Measurements from ENCODE around the gene ITGB7.
A peak's percentile ranks its signal among the peaks of the same experiment; 100 is the strongest.

ITGB7 gene

DNA sequence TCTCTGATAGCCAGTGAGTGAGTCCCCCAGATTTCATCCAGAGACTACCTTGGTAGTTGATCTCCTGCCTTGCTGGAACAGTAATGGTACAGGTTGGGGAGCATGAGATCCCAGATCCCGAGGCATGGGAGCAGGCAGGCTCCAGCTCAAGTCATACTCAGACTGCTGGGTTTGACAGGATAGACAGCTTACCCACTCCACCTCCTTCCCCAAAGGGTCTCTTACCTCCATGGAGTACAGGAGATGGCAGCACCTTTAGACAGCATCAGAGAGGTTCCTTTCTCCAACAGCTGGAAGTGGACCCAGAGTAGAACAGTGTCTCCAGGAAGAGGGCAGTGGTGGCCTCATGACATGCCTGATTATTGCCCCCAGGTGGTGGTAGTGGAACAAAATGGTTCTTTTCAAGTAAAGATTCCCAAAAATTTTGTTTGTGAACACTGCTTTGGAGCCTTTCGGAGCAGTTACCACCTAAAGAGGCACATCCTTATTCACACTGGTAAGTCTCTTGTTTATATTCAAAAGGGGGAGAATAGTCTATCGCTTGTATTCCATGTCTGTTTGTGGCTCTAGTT is 21.4 kb downstream of the ITGB7 start:
- no peak for DNase-seq (ENCODE audit: extremely low read depth, low read depth)
- H3K4me3 ChIP-seq (replicated peaks; ENCODE audit: low read depth, low read length): no peak overlapping the region
- TF ChIP-seq, protein P1, sequence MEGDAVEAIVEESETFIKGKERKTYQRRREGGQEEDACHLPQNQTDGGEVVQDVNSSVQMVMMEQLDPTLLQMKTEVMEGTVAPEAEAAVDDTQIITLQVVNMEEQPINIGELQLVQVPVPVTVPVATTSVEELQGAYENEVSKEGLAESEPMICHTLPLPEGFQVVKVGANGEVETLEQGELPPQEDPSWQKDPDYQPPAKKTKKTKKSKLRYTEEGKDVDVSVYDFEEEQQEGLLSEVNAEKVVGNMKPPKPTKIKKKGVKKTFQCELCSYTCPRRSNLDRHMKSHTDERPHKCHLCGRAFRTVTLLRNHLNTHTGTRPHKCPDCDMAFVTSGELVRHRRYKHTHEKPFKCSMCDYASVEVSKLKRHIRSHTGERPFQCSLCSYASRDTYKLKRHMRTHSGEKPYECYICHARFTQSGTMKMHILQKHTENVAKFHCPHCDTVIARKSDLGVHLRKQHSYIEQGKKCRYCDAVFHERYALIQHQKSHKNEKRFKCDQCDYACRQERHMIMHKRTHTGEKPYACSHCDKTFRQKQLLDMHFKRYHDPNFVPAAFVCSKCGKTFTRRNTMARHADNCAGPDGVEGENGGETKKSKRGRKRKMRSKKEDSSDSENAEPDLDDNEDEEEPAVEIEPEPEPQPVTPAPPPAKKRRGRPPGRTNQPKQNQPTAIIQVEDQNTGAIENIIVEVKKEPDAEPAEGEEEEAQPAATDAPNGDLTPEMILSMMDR (IDR thresholded peaks at IDR 0.05; ENCODE audit: low read depth, low read length, missing control alignments): no peak

DNA sequence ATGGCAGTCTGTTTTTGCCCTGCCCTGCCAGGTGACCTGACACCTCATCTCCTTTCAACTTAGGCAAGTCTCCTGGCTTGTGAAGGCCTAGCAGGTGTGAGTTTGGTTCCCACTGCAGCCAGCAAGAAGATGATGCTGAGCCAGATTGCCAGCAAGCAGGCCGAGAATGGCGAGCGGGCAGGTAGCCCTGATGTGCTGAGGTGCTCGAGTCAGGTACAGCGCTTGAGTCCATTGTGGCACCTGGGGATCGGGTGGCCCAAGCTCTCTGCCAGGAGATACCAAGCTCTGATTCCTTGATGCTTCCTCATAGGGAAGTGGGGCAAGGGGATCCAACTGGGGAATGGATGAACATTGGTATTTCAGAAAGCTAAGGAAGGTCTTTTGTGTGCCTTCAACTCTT is 22.2 kb downstream of the ITGB7 start:
- TF ChIP-seq, protein P1 (IDR thresholded peaks at IDR 0.05; ENCODE audit: low read depth, low read length, missing control alignments): no peak
- no peak overlapping the region for H3K4me3 ChIP-seq (replicated peaks; ENCODE audit: low read depth, low read length)
- DNase-seq (ENCODE audit: extremely low read depth, low read depth): no peak

DNA sequence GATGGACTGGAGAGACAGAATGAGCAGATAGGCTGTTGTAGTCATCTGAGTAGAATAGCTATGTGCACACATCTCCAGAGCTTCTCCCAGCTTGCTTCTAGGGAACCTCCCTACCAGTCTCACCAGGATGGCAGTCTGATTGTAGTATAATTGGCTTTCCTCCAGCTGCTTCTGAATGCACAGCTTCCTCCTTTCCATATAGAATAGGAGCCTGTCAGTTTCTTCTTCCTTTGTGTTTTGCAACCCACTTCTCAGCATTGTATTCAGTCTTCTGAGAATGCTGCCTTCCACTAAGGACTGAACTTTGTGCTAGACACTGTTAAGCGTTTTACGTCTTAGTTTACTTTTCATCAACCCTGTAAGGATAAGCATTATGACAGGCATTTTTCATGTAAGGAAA is 24.1 kb downstream of the ITGB7 start:
- no peak for DNase-seq (ENCODE audit: extremely low read depth, low read depth)
- H3K4me3 ChIP-seq (replicated peaks; ENCODE audit: low read depth, low read length): peak overlapping the region; percentile 73
- TF ChIP-seq, protein P1 (IDR thresholded peaks at IDR 0.05; ENCODE audit: low read depth, low read length, missing control alignments): no peak

DNA sequence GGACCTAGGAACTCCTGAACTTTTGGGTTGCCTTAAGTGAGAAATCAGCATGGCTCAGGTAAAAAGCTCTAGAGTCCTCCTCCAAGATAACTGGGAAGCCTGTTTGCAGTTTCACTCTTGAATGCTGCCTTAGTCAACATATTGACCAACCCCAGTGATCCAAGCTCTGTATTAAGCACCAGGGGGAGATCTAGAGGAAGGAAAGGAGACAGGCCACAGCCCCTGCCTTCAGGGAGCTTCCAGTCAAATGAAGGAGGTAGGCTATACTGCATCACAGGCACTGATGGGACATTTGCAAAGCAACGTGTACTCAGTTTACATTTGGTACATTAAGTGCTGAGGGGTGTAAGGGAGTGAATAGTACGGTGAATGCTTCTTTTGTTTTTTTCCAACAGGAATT is 25.1 kb downstream of the ITGB7 start:
- H3K4me3 ChIP-seq (replicated peaks; ENCODE audit: low read depth, low read length): peak overlapping the region; percentile 73
- DNase-seq (ENCODE audit: extremely low read depth, low read depth): no peak
- TF ChIP-seq, protein P1 (IDR thresholded peaks at IDR 0.05; ENCODE audit: low read depth, low read length, missing control alignments): no peak

DNA sequence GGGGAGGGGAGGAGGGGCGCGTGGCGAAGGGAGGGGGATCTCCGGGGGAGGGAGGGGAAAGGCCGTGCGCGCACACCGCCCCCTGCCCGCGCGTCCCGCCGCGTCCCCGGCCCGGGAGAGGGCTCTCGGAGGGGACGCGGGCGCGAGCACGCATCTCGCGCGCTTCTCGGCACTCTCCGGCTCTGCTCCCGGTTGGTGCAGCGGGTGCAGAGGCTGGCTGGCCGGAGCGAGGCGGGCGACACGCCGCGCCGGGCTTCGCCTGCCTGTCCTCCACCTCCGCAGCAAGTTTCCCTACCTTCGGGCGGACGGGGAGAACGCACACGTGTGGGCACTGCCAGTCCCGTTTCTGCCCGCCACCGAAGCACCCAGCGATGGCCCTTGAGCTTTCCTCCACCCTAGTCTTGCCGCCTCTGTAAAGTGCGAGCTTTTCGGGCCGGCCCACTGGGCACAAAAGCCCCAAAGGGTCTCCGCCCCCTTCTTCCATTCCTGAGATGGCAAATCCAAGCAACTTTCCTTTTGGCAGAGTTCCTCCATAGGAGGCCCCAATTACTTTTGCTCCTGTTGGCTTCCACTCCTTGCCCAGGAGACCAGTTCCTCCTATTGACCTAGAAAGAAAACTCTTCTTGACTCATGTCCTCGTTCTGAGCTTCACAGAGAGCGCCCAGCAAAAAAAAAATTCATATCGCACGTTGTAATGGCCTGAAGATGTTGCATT is 26.0 kb downstream of the ITGB7 start:
- no peak for DNase-seq (ENCODE audit: extremely low read depth, low read depth)
- TF ChIP-seq, protein P1 (IDR thresholded peaks at IDR 0.05; ENCODE audit: low read depth, low read length, missing control alignments): no peak
- peak overlapping the region; percentile 73 for H3K4me3 ChIP-seq (replicated peaks; ENCODE audit: low read depth, low read length)

DNA sequence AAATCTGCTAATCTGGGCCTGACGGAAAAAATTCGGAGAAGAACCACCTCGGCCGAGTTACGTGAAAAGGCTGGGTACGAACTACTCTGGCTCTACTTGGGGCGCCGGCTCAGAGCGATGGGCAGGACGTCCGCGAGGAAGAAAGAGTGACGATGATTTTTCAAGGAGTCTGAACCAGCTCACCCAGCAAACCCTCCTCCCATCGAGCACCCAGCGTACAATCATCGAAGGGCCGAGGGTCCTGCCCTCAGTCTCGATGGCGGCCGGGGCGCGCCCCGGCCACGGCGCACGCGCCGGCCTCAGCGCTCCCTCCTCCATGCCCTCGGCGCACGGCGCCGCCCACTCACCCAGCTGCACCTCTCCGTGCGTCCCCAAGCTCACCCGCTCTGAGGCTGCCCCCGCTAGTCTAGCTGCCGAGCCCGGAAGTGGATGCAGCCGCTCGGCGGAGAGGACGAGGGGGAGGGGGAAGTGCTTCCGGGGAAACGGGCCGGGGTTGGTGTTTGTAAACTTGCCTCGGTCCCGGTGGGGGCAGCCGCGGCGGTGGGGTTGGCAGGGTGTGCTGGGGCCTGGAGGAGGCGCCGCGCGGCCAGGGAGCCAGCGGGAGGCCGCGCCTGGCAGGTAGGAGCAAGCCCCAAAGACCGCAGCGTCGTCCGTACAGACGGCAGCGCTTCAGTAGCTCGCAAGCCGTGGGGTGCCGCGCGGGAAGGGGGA is 26.7 kb downstream of the ITGB7 start, which contains the start of the genes CSAD and ZNF740:
Gene CSAD, minus strand, starts transcription at position 706 of the 711 bp plus-strand sequence. CDS start 7,455 bp downstream, outside the sequence.
Gene ZNF740, plus strand, starts transcription at position 503 of the 711 bp plus-strand sequence. CDS start 1,262 bp downstream, outside the sequence.
- peak within 1 kb of the TSS; percentile 73 for H3K4me3 ChIP-seq (replicated peaks; ENCODE audit: low read depth, low read length)
- DNase-seq (ENCODE audit: extremely low read depth, low read depth): peak; percentile 87
- TF ChIP-seq, protein P1 (IDR thresholded peaks at IDR 0.05; ENCODE audit: low read depth, low read length, missing control alignments): no peak

Data from HFF-Myc (cell line).